Measurements from ENCODE around the gene TCTN3. TPM values are rescaled to one million over a fixed set of nuclear protein-coding genes. Genes with fewer than 3 reads are reported as not detected.

The TCTN3 gene
- total RNA-seq, 5 donors from 2014 or later (not counting 1 experiment from before 2014, with no cell fraction given), result 16.2 to 20.2 (median 18.8) TPM

GRCh38 chr10:95651346-95652060 lies 42.2 kb downstream of the TCTN3 start:
- POLR2A ChIA-PET, result no interaction called here
- CTCF ChIA-PET, result interaction anchor here in 1 of 2 donors (1.2 to 1.3 kb wide), 2 partner anchors 42 kb away, joined by 3 to 4 read pairs; partner anchors contain the start of gene TCTN3
- Mint-ChIP-seq H3K9me3 (peaks cover 5 to 9% (median 7%) of the 10 kb centered on the region in 3 donors), H3K4me3 (no peak overlapping the region), H3K27ac (no peak overlapping the region), H3K36me3 (peaks cover 64% of the 10 kb centered on the region), H3K4me1 (peaks cover 22 to 32% (median 30%) of the 10 kb centered on the region in 3 donors), H3K27me3 (no peaks in the 10 kb centered on the region)
- H3K9me3 ChIP-seq, result no peaks in the 10 kb centered on the region
- peaks cover 5% of the 10 kb centered on the region in 2 experiments for H3K4me1 ChIP-seq (ENCODE audit: control insufficient read depth in 1 of 2, extremely low read depth in 1 of 2, insufficient read depth in 2 of 2, low read length in 2 of 2)
- no peak overlapping the region for H3K27ac ChIP-seq (ENCODE audit: low read length)
- no CpG with 5 or more reads among the region's 1 CpG for WGBS (ENCODE audit: insufficient coverage)
- DNase-seq (no peak), ATAC-seq (replicated peaks in 1 of 4) (no peak)
- no peak overlapping the region for H3K4me3 ChIP-seq (ENCODE audit: control insufficient read depth in 1 of 2, extremely low read depth in 1 of 2, low read length in 1 of 2)
- peaks cover under 1 to 38% of the 10 kb centered on the region in 2 donors for H3K36me3 ChIP-seq (ENCODE audit: control insufficient read depth in 2 of 2, extremely low read depth in 1 of 2, insufficient read depth in 1 of 2, low read length in 1 of 2)
- no peaks in the 10 kb centered on the region for H3K27me3 ChIP-seq (replicated peaks in 1 of 2; ENCODE audit: control insufficient read depth in 2 of 2, extremely low read depth in 1 of 2, insufficient read depth in 2 of 2, low read length in 1 of 2)

GRCh38 chr10:95650232-95650631 lies 43.5 kb downstream of the TCTN3 start:
- peaks cover 73% of the 10 kb centered on the region for H3K36me3 Mint-ChIP-seq

GRCh38 chr10:95648138-95648537 lies 45.6 kb downstream of the TCTN3 start:
- Histone ChIP-seq H3K27me3 (replicated peaks in 1 of 2; ENCODE audit: control insufficient read depth in 2 of 2, extremely low read depth in 1 of 2, insufficient read depth in 2 of 2, low read length in 1 of 2) (no peaks in the 10 kb centered on the region), H3K9me3 (no peaks in the 10 kb centered on the region), H3K4me1 (ENCODE audit: control insufficient read depth in 1 of 2, extremely low read depth in 1 of 2, insufficient read depth in 2 of 2, low read length in 2 of 2) (no peaks in the 10 kb centered on the region), H3K27ac (ENCODE audit: low read length) (no peak overlapping the region), H3K4me3 (ENCODE audit: control insufficient read depth in 1 of 2, extremely low read depth in 1 of 2, low read length in 1 of 2) (no peak overlapping the region), H3K36me3 (ENCODE audit: control insufficient read depth in 2 of 2, extremely low read depth in 1 of 2, insufficient read depth in 1 of 2, low read length in 1 of 2) (peaks cover 8 to 45% of the 10 kb centered on the region in 2 donors)
- Mint-ChIP-seq H3K4me3 (no peak overlapping the region), H3K36me3 (peaks cover 73% of the 10 kb centered on the region), H3K4me1 (peaks cover 0 to 13% (median 9%) of the 10 kb centered on the region in 3 donors), H3K9me3 (peaks cover 5 to 9% (median 7%) of the 10 kb centered on the region in 3 donors), H3K27ac (no peak overlapping the region), H3K27me3 (no peaks in the 10 kb centered on the region)
- DNase-seq (no peak), ATAC-seq (replicated peaks in 1 of 4) (no peak)
- no CpG with 5 or more reads among the region's 1 CpG for WGBS (ENCODE audit: insufficient coverage)
- ChIA-PET POLR2A (interaction anchor here in 1 of 2 donors (0.6 kb wide), 1 partner anchor 46 kb away, joined by 3 read pairs; the partner anchor contains the start of gene TCTN3), CTCF (no interaction called here)

More at GRCh38 chr10:95650232-95650631, 43.5 kb downstream of the TCTN3 start:
- ChIA-PET CTCF (interaction anchor here (0.6 to 1.2 kb wide), 3 partner anchors 43 to 1387 kb away, joined by 3 read pairs; partner anchors contain the start of gene TCTN3 (in 1 of the 2)), POLR2A (no interaction called here)
- Histone ChIP-seq H3K27me3 (replicated peaks in 1 of 2; ENCODE audit: control insufficient read depth in 2 of 2, extremely low read depth in 1 of 2, insufficient read depth in 2 of 2, low read length in 1 of 2) (no peaks in the 10 kb centered on the region), H3K4me3 (ENCODE audit: control insufficient read depth in 1 of 2, extremely low read depth in 1 of 2, low read length in 1 of 2) (no peak overlapping the region), H3K36me3 (ENCODE audit: control insufficient read depth in 2 of 2, extremely low read depth in 1 of 2, insufficient read depth in 1 of 2, low read length in 1 of 2) (peaks cover 8 to 43% of the 10 kb centered on the region in 2 donors), H3K4me1 (ENCODE audit: control insufficient read depth in 1 of 2, extremely low read depth in 1 of 2, insufficient read depth in 2 of 2, low read length in 2 of 2) (no peaks in the 10 kb centered on the region), H3K9me3 (no peaks in the 10 kb centered on the region), H3K27ac (ENCODE audit: low read length) (no peak overlapping the region)
- ATAC-seq (replicated peaks in 1 of 4) (no peak), DNase-seq (no peak)
- Mint-ChIP-seq H3K4me1 (peaks cover 15 to 23% (median 22%) of the 10 kb centered on the region in 3 donors), H3K9me3 (peaks cover 5 to 9% (median 7%) of the 10 kb centered on the region in 3 donors), H3K4me3 (no peak overlapping the region), H3K27me3 (no peaks in the 10 kb centered on the region), H3K27ac (no peak overlapping the region)
- no CpG with 5 or more reads among the region's 2 CpGs for WGBS (ENCODE audit: insufficient coverage)

- peaks cover 8 to 48% of the 10 kb centered on the region in 2 donors for H3K36me3 ChIP-seq (ENCODE audit: control insufficient read depth in 2 of 2, extremely low read depth in 1 of 2, insufficient read depth in 1 of 2, low read length in 1 of 2)
- 92% methylated on average over 1 of the region's 1 CpG for WGBS (ENCODE audit: insufficient coverage)
- Mint-ChIP-seq H3K36me3 (peaks cover 71% of the 10 kb centered on the region), H3K27me3 (no peaks in the 10 kb centered on the region), H3K4me3 (no peak overlapping the region), H3K9me3 (peaks cover 0 to 1% (median 0%) of the 10 kb centered on the region in 3 donors), H3K4me1 (peaks cover 0 to 8% (median 8%) of the 10 kb centered on the region in 3 donors), H3K27ac (no peak overlapping the region)
- DNase-seq (no peak), ATAC-seq (replicated peaks in 1 of 4) (no peak)
- CTCF ChIA-PET, result no interaction called here
- H3K27me3 ChIP-seq (replicated peaks in 1 of 2; ENCODE audit: control insufficient read depth in 2 of 2, extremely low read depth in 1 of 2, insufficient read depth in 2 of 2, low read length in 1 of 2), result no peaks in the 10 kb centered on the region
- POLR2A ChIA-PET, result no interaction called here
- no peak overlapping the region for H3K27ac ChIP-seq (ENCODE audit: low read length)
- no peaks in the 10 kb centered on the region for H3K9me3 ChIP-seq
- H3K4me1 ChIP-seq (ENCODE audit: control insufficient read depth in 1 of 2, extremely low read depth in 1 of 2, insufficient read depth in 2 of 2, low read length in 2 of 2), result no peaks in the 10 kb centered on the region
- H3K4me3 ChIP-seq (ENCODE audit: control insufficient read depth in 1 of 2, extremely low read depth in 1 of 2, low read length in 1 of 2), result no peak overlapping the region
Measured at GRCh38 chr10:95646160-95646559, 47.6 kb downstream of the TCTN3 start.

GRCh38 chr10:95644901-95645300 lies 48.8 kb downstream of the TCTN3 start:
- H3K27me3 Mint-ChIP-seq, result no peaks in the 10 kb centered on the region
- peaks cover 66% of the 10 kb centered on the region for H3K36me3 Mint-ChIP-seq
- POLR2A ChIA-PET, result no interaction called here
- peaks cover 0 to 6% (median 0%) of the 10 kb centered on the region in 3 donors for H3K4me1 Mint-ChIP-seq
- CTCF ChIA-PET, result interaction anchor here in 1 of 2 donors (0.6 to 0.8 kb wide), 2 partner anchors 55 to 272 kb away, joined by 3 to 4 read pairs; no protein-coding TSS in a partner anchor
- H3K4me3 Mint-ChIP-seq, result no peak overlapping the region
- ATAC-seq (replicated peaks in 1 of 4) (no peak), DNase-seq (no peak)
- H3K9me3 Mint-ChIP-seq, result no peaks in the 10 kb centered on the region
- no peaks in the 10 kb centered on the region for H3K9me3 ChIP-seq
- WGBS (ENCODE audit: insufficient coverage), result no CpG with 5 or more reads among the region's 1 CpG
- no peak overlapping the region for H3K27ac ChIP-seq (ENCODE audit: low read length)
- no peaks in the 10 kb centered on the region for H3K27me3 ChIP-seq (replicated peaks in 1 of 2; ENCODE audit: control insufficient read depth in 2 of 2, extremely low read depth in 1 of 2, insufficient read depth in 2 of 2, low read length in 1 of 2)
- H3K27ac Mint-ChIP-seq, result no peak overlapping the region
- H3K4me3 ChIP-seq (ENCODE audit: control insufficient read depth in 1 of 2, extremely low read depth in 1 of 2, low read length in 1 of 2), result no peak overlapping the region
- H3K4me1 ChIP-seq (ENCODE audit: control insufficient read depth in 1 of 2, extremely low read depth in 1 of 2, insufficient read depth in 2 of 2, low read length in 2 of 2), result no peaks in the 10 kb centered on the region
- H3K36me3 ChIP-seq (ENCODE audit: control insufficient read depth in 2 of 2, extremely low read depth in 1 of 2, insufficient read depth in 1 of 2, low read length in 1 of 2), result peaks cover 8 to 53% of the 10 kb centered on the region in 2 donors

- POLR2A ChIA-PET, result interaction anchor here in 1 of 2 donors (0.7 kb wide), 1 partner anchor 312 kb away, joined by 3 read pairs; no protein-coding TSS in a partner anchor
- no peak overlapping the region for H3K4me3 ChIP-seq (ENCODE audit: control insufficient read depth in 1 of 2, extremely low read depth in 1 of 2, low read length in 1 of 2)
- no peaks in the 10 kb centered on the region for H3K9me3 Mint-ChIP-seq
- WGBS (ENCODE audit: insufficient coverage), result no CpG with 5 or more reads among the region's 1 CpG
- DNase-seq (no peak), ATAC-seq (replicated peaks in 1 of 4) (no peak)
- no peaks in the 10 kb centered on the region for H3K9me3 ChIP-seq
- no peak overlapping the region for H3K27ac Mint-ChIP-seq
- peaks cover 7 to 58% of the 10 kb centered on the region in 2 donors for H3K36me3 ChIP-seq (ENCODE audit: control insufficient read depth in 2 of 2, extremely low read depth in 1 of 2, insufficient read depth in 1 of 2, low read length in 1 of 2)
- CTCF ChIA-PET, result no interaction called here
- no peaks in the 10 kb centered on the region for H3K27me3 Mint-ChIP-seq
- H3K4me3 Mint-ChIP-seq, result no peak overlapping the region
- no peaks in the 10 kb centered on the region for H3K27me3 ChIP-seq (replicated peaks in 1 of 2; ENCODE audit: control insufficient read depth in 2 of 2, extremely low read depth in 1 of 2, insufficient read depth in 2 of 2, low read length in 1 of 2)
- no peak overlapping the region for H3K27ac ChIP-seq (ENCODE audit: low read length)
- peaks cover 63% of the 10 kb centered on the region for H3K36me3 Mint-ChIP-seq
- no peaks in the 10 kb centered on the region for H3K4me1 Mint-ChIP-seq
- no peaks in the 10 kb centered on the region for H3K4me1 ChIP-seq (ENCODE audit: control insufficient read depth in 1 of 2, extremely low read depth in 1 of 2, insufficient read depth in 2 of 2, low read length in 2 of 2)
Measured at GRCh38 chr10:95640891-95641315, 52.8 kb downstream of the TCTN3 start.

Measured in T-cell (primary cell).